Adrenal gland (tissue), 12 donors: ENCODE data around the gene UBTD2. TPM values are rescaled to one million over a fixed set of nuclear protein-coding genes. Genes with fewer than 3 reads are reported as not detected.

Experiments used
- DNase-seq, 7 donors: peaks; one replicate each; pipeline ENCODE4 v3.0.0-alpha.2; 2019 to 2020
- H3K27ac ChIP-seq, 5 donors: fragments of 200-600 bp; sonication (generic) in 4 of 5; 1 replicate in 3 of 5; 2 replicates in 2 of 5; pipeline versions ENCODE4 v1.5.1 to v1.8.0; 2016 to 2020; ENCODE audit warnings: mild to moderate bottlenecking in 1 of 5
- H3K27me3 ChIP-seq: fragments of 200-600 bp; 2 replicates; pipeline ENCODE4 v1.8.0; 2021
- H3K36me3 ChIP-seq, 2 donors: fragments of 200-600 bp; replicated peaks in 1 of 2; 1 replicate in 1 of 2; 2 replicates in 1 of 2; pipeline versions ENCODE4 v1.5.1 to v1.8.0; 2018 to 2022
- H3K4me1 ChIP-seq, 2 donors: fragments of 200-600 bp; replicated peaks in 1 of 2; 1 replicate in 1 of 2; 2 replicates in 1 of 2; pipeline versions ENCODE4 v1.5.1 to v1.8.0; 2018 to 2021
- H3K4me3 ChIP-seq, 4 donors: fragments of 200-600 bp; sonication (generic) in 3 of 4; one replicate each; pipeline ENCODE4 v1.5.1; 2016 to 2018
- H3K9me3 ChIP-seq, 3 donors: fragments of 200-600 bp; sonication (generic) in 1 of 3; replicated peaks in 1 of 3; 1 replicate in 2 of 3; 2 replicates in 1 of 3; pipeline versions ENCODE4 v1.5.1 to v1.8.0; 2016 to 2021
- CTCF ChIP-seq, 6 experiments: fragments of 450-650 bp in 4 of 6; fragments of 200-600 bp in 2 of 6; sonication (generic) in 1 of 6; IDR thresholded peaks; 1 replicate in 5 of 6; 2 replicates in 1 of 6; pipeline versions ENCODE4 v1.5.1 to v1.8.0; 2016 to 2021; ENCODE audit warnings: antibody characterized with exemption in 6 of 6, mild to moderate bottlenecking in 2 of 6, moderate library complexity in 1 of 6
- POLR2A ChIP-seq, 2 donors: fragments of 450-650 bp; IDR thresholded peaks; one replicate each; pipeline ENCODE4 v1.6.1; 2017; ENCODE audit warnings: antibody characterized with exemption in 2 of 2, mild to moderate bottlenecking in 2 of 2, moderate library complexity in 1 of 2
- WGBS, 4 donors: extraction: QIAGEN DNeasy Blood & Tissue Kit in 2 of 4; methylation state at CpG; one replicate each; pipeline versions ENCODE4 v1.1.5 to v1.1.7; 2013 to 2017; 5-methylcytosine and 5-hydroxymethylcytosine counted together
- intact Hi-C, 2 donors: fragments of 100-400 bp; cut with DNase I; formaldehyde crosslinking; loops; one replicate each; pipeline versions ENCODE4 v1.14.1 to v1.15.0; 2022 to 2023
- polyA plus RNA-seq, 3 donors: library from polyadenylated mRNA; stranded (reverse); fragments of 200-250 nt in 2 of 3; fragments of 350-450 nt in 1 of 3; fragmentation: Illumina TruSeq in 1 of 3; extraction: RNeasy Lipid Tissue Mini Kit (QIAGEN cat#74804) in 1 of 3; gene quantifications; one replicate each; pipeline ENCODE4 v1.2.3, GENCODE V29; 2013 to 2014
- total RNA-seq, 9 donors: library from RNA; depleted of rRNA in 4 of 9; stranded (reverse); fragments of >200 nt in 4 of 9; fragments of 120-200 nt in 1 of 9; fragmentation: NEBNext Ultra II Directional in 1 of 9; extraction: Animal tissue kit (Norgen Biotek cat#: 25700) in 1 of 9; gene quantifications; one replicate each; pipeline versions ENCODE4 v1.1.0 to v1.2.4, GENCODE V29; 2013 to 2023
- donor health status: healthy with polysubstance abuse.
- donor health status: Bipolar disorder and iron deficiency.
- donor health status: DM: yes; HTN: yes; CAD: no.
- donor health status: DM: no; HTN: no; CAD: no.
- donor health status: DM: no; HTN: no; CAD: no.
- donor health status: DM: yes; HTN: yes; CAD: no.

Gene UBTD2
- total and polyA plus RNA-seq, 12 donors, result 8.2 to 24.7 (median 17.2) TPM

GRCh38 chr5:172284611-172284980 is 1.0 kb upstream of the UBTD2 start:
- no peaks in the 10 kb centered on the region for H3K36me3 ChIP-seq
- H3K27ac ChIP-seq, result peak overlapping the region; percentile 21 to 99 (median 87)
- peak overlapping the region; percentile 25 to 83 (median 65) for H3K4me3 ChIP-seq
- TF ChIP-seq CTCF (IDR thresholded peaks at IDR 0.05), result no peak
- no peak for TF ChIP-seq POLR2A (IDR thresholded peaks at IDR 0.05)
- WGBS, 4 donors, result 1 to 4% (median 2%) methylated on average over 11 of the region's 11 CpGs
- H3K4me1 ChIP-seq, result peaks cover 22 to 26% of the 10 kb centered on the region in 2 donors
- no peaks in the 10 kb centered on the region for H3K9me3 ChIP-seq
- no peaks in the 10 kb centered on the region for H3K27me3 ChIP-seq
- peak in 2 of 7 donors; percentile 35 to 41 for DNase-seq
- intact Hi-C loops, result loop anchor here in 1 of 2 donors (10.0 kb wide), 1 partner anchor 100 kb away; the partner anchor contains the start of gene STK10

GRCh38 chr5:172283862-172284610 is 472 bp upstream of the UBTD2 start:
- intact Hi-C loops, result loop anchor here in 1 of 2 donors (10.0 kb wide), 1 partner anchor 99 kb away; the partner anchor contains the start of gene STK10
- 1 to 2% (median 1%) methylated on average over 26 to 79 of the region's 79 CpGs for WGBS, 4 donors
- Histone ChIP-seq H3K4me3 (peak overlapping the region; percentile 25 to 83 (median 65)), H3K27ac (peak overlapping the region; percentile 21 to 99 (median 87)), H3K27me3 (no peaks in the 10 kb centered on the region), H3K4me1 (peaks cover 22 to 26% of the 10 kb centered on the region in 2 donors), H3K36me3 (no peaks in the 10 kb centered on the region), H3K9me3 (no peaks in the 10 kb centered on the region)
- DNase-seq, result peak; percentile 80 to 91 (median 84)
- no peak for TF ChIP-seq CTCF (IDR thresholded peaks at IDR 0.05)
- peak; percentile 61 to 68 for TF ChIP-seq POLR2A (IDR thresholded peaks at IDR 0.05)

DNA sequence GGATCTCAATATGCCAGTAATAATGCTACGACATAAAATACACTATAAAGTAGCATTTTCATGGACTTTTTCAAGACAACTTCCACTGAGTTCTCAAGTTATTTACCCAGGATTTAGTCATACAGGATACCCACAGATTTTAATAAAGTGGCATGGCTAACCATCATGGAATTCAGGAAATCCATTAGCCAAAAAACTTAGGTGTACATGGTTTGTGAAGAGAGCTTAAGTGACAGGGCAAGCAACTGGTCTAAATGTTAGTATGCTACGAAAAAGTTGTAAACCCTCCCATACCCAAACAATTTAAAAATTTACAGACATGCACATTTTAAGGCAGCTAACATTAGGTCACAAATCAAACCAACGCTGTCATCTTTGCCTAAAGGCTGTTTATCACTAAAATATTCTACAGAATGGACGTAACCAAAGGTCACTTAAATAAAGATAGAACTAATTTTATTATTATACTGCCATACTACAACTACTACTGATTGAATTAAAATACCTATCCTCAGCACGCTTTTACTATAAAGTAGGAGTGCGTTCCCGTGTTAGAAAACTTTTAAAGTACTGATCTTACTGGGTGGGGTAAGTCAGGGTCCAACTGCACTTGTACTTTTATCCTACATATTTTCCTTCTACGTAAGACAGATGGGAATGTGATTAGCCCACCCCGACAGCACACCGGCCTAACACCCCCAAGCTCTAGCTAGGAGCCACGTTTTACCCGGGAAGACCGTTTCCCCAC is 1.1 kb downstream of the UBTD2 start:
- Histone ChIP-seq H3K36me3 (no peaks in the 10 kb centered on the region), H3K4me1 (peaks cover 22 to 26% of the 10 kb centered on the region in 2 donors), H3K9me3 (no peaks in the 10 kb centered on the region), H3K27me3 (no peaks in the 10 kb centered on the region), H3K4me3 (peak overlapping the region in 3 of 4 donors; percentile 63 to 83 (median 68)), H3K27ac (peak overlapping the region in 4 of 5 donors; percentile 46 to 99 (median 91))
- intact Hi-C loops, result loop anchor here in 1 of 2 donors (10.0 kb wide), 1 partner anchor 98 kb away; the partner anchor contains the start of gene STK10
- 7 to 10% (median 9%) methylated on average over 13 of the region's 13 CpGs for WGBS, 4 donors
- no peak for DNase-seq
- TF ChIP-seq POLR2A (IDR thresholded peaks at IDR 0.05), result no peak
- TF ChIP-seq CTCF (IDR thresholded peaks at IDR 0.05), result no peak

DNA sequence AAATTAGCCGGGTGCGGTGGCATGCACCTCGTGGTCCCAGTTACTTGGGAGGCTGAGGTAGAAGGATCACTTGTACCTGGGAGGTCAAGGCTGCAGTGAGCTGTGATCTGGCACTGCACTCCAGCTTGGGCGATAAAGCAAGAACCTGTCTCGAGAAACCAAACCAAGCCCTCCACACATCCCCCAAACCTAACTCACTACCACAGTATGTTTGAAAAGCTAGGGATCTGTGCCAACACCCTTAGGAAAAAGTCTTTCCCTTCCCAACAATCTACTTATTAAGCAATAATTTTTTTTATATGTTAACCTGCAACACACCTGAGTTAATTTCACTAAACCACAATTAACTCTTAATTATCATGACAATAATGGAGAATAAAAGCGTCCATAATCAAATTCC is 2.2 kb downstream of the UBTD2 start:
- Histone ChIP-seq H3K36me3 (no peaks in the 10 kb centered on the region), H3K27ac (peak overlapping the region in 1 of 5 donors; percentile 59), H3K4me3 (no peak overlapping the region), H3K9me3 (no peaks in the 10 kb centered on the region), H3K4me1 (peaks cover 22 to 30% of the 10 kb centered on the region in 2 donors), H3K27me3 (no peaks in the 10 kb centered on the region)
- 79 to 86% (median 82%) methylated on average over 6 of the region's 6 CpGs for WGBS, 4 donors
- intact Hi-C loops, result loop anchor here in 1 of 2 donors (10.0 kb wide), 1 partner anchor 97 kb away; the partner anchor contains the start of gene STK10
- no peak for TF ChIP-seq CTCF (IDR thresholded peaks at IDR 0.05)
- DNase-seq, result no peak
